ENCODE data around the gene SETD5. TPM values are rescaled to one million over a fixed set of nuclear protein-coding genes. Genes with fewer than 3 reads are reported as not detected.

SETD5 gene
- total RNA-seq, 1 experiment from 2014 or later, result 74.9 TPM

GRCh38 chr3:9362731-9363530, 34.5 kb upstream of the SETD5 start, which contains the start of gene THUMPD3:
TSS of gene THUMPD3 (plus strand) at chr3:9363054. CDS start at chr3:9365069, 2,015 bp downstream.
- BruUV-seq (replicated peaks), result TSS peak; percentile 84
- peak within 1 kb of the TSS; percentile 94 for H2AFZ ChIP-seq (ENCODE audit: low read length)
- intact Hi-C loops (cut with micrococcal nuclease), result loop anchor here (1.0 to 2.0 kb wide), 2 partner anchors 10 to 34 kb away; partner anchors contain the start of gene SETD5

GRCh38 chr3:9369508-9369907, 27.9 kb upstream of the SETD5 start:
- TF ChIP-seq EZH2 (IDR thresholded peaks at IDR 0.05; ENCODE audit: low read length, unreplicated experiment) (no peak), EZH2phosphoT487 (IDR thresholded peaks at IDR 0.05; ENCODE audit: borderline replicate concordance, low read length) (no peak), CTCF (conservative IDR thresholded peaks at IDR 0.05; ENCODE audit: low read depth, low read length) (no peak)
- no peak overlapping the region for H3K27ac ChIP-seq (ENCODE audit: low read length)
- no peak overlapping the region for H2AFZ ChIP-seq (ENCODE audit: low read length)
- H3K9ac ChIP-seq (ENCODE audit: low read length), result no peak overlapping the region
- no peaks in the 10 kb centered on the region for H4K20me1 ChIP-seq (ENCODE audit: low read length)
- H3F3A ChIP-seq (ENCODE audit: low read length, unreplicated experiment), result no peaks in the 10 kb centered on the region
- no peaks in the 10 kb centered on the region for H3K9me3 ChIP-seq (ENCODE audit: low read length)
- POLR2A ChIA-PET (ENCODE audit: unreplicated experiment), result interaction anchor here (0.7 kb wide), 1 partner anchor 19 kb away, joined by 4 read pairs; no protein-coding TSS in a partner anchor
- no peak overlapping the region for H3K4me3 ChIP-seq (ENCODE audit: low read length)
- H3K79me2 ChIP-seq (ENCODE audit: low read length), result peaks cover 9% of the 10 kb centered on the region
- ATAC-seq (no peak), DNase-seq (no peak)
- BruUV-seq (replicated peaks), result no TSS peak
- intact Hi-C loops (cut with micrococcal nuclease), result no loop called here
- no peak overlapping the region for H3K4me2 ChIP-seq (ENCODE audit: low read length)
- H3K4me1 ChIP-seq (ENCODE audit: insufficient read depth, low read length), result 0 out of 2 replicates have a peak, but pooled peaks cover 4% of the 10 kb centered on the region
- H3K27me3 ChIP-seq (ENCODE audit: low read length), result no peaks in the 10 kb centered on the region
- H3K9me2 ChIP-seq (replicated peaks; ENCODE audit: low read length), result no peaks in the 10 kb centered on the region
- CTCF ChIA-PET, result no interaction called here
- peaks cover 59% of the 10 kb centered on the region for H3K36me3 ChIP-seq (ENCODE audit: low read depth, low read length)

More at GRCh38 chr3:9362731-9363530, 34.5 kb upstream of the SETD5 start, which contains the start of gene THUMPD3:
- peaks cover 19% of the 10 kb centered on the region for H3K4me1 ChIP-seq (ENCODE audit: insufficient read depth, low read length)
- H4K20me1 ChIP-seq (ENCODE audit: low read length), result no peaks in the 10 kb centered on the region
- TF ChIP-seq EZH2phosphoT487 (IDR thresholded peaks at IDR 0.05; ENCODE audit: borderline replicate concordance, low read length) (no peak), CTCF (conservative IDR thresholded peaks at IDR 0.05; ENCODE audit: low read depth, low read length) (no peak), EZH2 (IDR thresholded peaks at IDR 0.05; ENCODE audit: low read length, unreplicated experiment) (no peak)
- ATAC-seq, result peak; percentile 92
- H3K9me3 ChIP-seq (ENCODE audit: low read length), result no peaks in the 10 kb centered on the region
- H3K27ac ChIP-seq (ENCODE audit: low read length), result peak within 1 kb of the TSS; percentile 90
- ChIA-PET CTCF (interaction anchor here (0.7 to 1.3 kb wide), 3 partner anchors 8 to 16 kb away, joined by 3 to 9 read pairs (median 6); no protein-coding TSS in a partner anchor), POLR2A (ENCODE audit: unreplicated experiment) (interaction anchor here (0.6 kb wide), 2 partner anchors 9 to 235 kb away, joined by 3 to 5 read pairs; no protein-coding TSS in a partner anchor)
- peak within 1 kb of the TSS; percentile 74 for H3K4me3 ChIP-seq (ENCODE audit: low read length)
- no peaks in the 10 kb centered on the region for H3K27me3 ChIP-seq (ENCODE audit: low read length)
- peaks cover 24% of the 10 kb centered on the region for H3K79me2 ChIP-seq (ENCODE audit: low read length)
- peak within 1 kb of the TSS; percentile 90 for H3K4me2 ChIP-seq (ENCODE audit: low read length)
- H3F3A ChIP-seq (ENCODE audit: low read length, unreplicated experiment), result no peaks in the 10 kb centered on the region
- peak within 1 kb of the TSS; percentile 95 for H3K9ac ChIP-seq (ENCODE audit: low read length)
- H3K9me2 ChIP-seq (replicated peaks; ENCODE audit: low read length), result no peaks in the 10 kb centered on the region
- DNase-seq, result peak; percentile 82
- H3K36me3 ChIP-seq (ENCODE audit: low read depth, low read length), result peaks cover 23% of the 10 kb centered on the region

All from PC-3 (cell line).